ENCODE results near the gene PGM1.
A peak's percentile ranks its signal among the peaks of the same experiment; 100 is the strongest.

PGM1 gene

GRCh38 chr1:63601463-63601862 lies 8.3 kb downstream of the PGM1 start:
- no peak for DNase-seq

DNA sequence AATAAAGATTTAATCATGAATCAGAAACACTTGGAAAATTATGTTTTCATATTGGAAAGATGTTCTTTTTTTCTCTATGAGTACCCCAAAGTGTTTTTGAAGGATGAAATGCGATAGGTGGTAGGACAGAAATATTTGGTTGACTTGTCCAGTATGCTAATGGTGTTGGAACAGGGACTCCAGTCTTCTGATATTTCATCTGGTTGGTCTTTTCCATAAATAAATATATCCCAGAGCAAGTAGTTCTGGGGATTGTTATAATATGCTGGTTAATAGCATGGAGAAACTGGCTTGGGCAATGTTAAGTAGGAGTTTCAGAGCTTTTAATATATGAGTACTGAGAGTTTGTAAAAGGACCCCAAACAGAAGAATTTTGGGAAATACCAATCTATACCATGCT lies 8.7 kb downstream of the PGM1 start:
- no peak for DNase-seq

- DNase-seq = no peak
Measured at GRCh38 chr1:63602629-63603028, 9.4 kb downstream of the PGM1 start.

- DNase-seq = no peak
Measured at GRCh38 chr1:63603810-63604209, 10.6 kb downstream of the PGM1 start.

GRCh38 chr1:63607322-63607721 lies 14.1 kb downstream of the PGM1 start:
- no peak for DNase-seq

DNA sequence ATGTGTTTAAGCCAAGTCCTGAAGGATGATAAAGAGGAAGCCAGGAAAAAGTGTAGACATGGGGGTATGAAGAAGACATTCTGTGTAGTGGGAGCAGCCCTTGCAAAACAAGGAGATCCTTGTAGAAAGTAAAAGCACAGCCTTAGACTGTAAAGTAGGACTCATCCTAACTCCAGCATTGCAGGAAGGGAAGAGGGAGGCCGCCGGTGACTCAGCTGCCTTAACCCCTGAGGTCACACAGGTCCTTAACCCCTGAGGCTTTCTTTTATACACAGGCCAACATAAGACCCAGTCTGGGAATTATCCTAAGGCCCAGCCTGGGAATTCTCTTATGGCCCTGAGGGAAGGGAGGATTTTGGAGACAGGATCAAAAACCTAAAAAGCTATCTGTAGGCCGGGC lies 18.0 kb downstream of the PGM1 start:
- DNase-seq = no peak

- no peak for DNase-seq
Measured at GRCh38 chr1:63612564-63612963, 19.4 kb downstream of the PGM1 start.

GRCh38 chr1:63612971-63613370 lies 19.8 kb downstream of the PGM1 start:
- DNase-seq = no peak

- DNase-seq = peak; percentile 71
Measured at GRCh38 chr1:63615768-63616420, 22.7 kb downstream of the PGM1 start.

- no peak for DNase-seq
Measured at GRCh38 chr1:63617450-63617849, 24.2 kb downstream of the PGM1 start.

- no peak for DNase-seq
Measured at GRCh38 chr1:63618011-63618410, 24.8 kb downstream of the PGM1 start.

DNA sequence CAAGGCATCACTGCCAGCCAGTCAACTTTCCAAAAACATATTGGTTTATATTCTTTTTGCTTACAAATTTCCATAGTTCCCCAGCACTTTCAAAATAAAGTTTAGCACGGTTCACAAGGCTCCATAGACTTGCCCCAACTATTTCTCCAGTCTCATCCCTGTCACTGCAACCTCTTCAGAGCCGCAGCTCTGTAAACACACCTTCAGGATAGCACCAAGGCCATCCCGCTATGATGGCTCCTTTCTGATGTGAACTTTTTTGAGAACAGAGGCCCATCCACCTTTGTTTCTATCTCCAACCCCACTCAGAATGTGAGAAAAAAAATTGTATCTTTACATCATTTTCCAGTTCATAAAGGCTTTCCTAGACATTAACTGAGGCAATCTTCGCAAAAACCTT lies 26.3 kb downstream of the PGM1 start:
- no peak for DNase-seq

GRCh38 chr1:63620671-63621070 lies 27.5 kb downstream of the PGM1 start:
- no peak for DNase-seq

DNA sequence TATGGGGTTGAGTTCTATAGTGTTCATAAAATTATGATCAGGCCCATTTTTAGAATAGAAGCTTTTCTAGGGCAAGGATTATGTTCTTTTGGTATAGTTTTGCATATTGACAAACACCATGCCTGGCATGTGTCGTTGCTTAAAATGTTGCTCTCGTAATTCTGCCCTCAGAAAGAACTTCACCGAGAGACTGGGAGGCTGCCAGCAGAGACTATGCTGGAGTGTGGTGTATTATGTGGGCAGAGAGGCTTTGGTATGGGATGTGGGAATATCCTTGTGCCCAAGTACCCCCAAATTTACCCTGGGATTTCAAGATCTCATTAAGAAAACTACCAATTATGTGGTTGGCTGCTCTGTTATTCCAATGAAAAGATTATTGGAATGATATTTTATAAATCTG lies 27.9 kb downstream of the PGM1 start:
- no peak for DNase-seq

GRCh38 chr1:63621698-63622097 lies 28.5 kb downstream of the PGM1 start:
- no peak for DNase-seq

- DNase-seq = no peak
Measured at GRCh38 chr1:63622849-63623566, 29.8 kb downstream of the PGM1 start.

- DNase-seq = no peak
Measured at GRCh38 chr1:63623952-63624351, 30.7 kb downstream of the PGM1 start.

GRCh38 chr1:63624911-63625310 lies 31.7 kb downstream of the PGM1 start:
- DNase-seq = no peak

DNA sequence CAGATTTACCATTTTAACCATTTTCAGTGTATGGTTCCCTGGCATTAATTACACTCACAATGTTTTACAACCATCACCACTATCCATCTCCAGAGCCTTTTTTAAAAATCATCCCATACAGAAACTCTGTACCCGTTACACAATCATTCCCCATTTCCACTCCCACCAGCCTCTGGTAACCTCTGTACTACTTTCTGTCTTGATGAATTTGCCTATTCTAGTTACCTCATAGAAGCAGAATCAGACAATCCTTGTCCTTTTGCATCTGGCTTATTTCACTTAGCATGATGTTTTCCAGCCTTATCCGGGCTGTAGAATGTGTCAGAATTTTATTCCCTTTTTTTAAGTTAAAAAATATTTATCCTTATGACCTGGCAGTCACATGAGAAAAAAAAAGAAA lies 33.0 kb downstream of the PGM1 start:
- DNase-seq = no peak

GRCh38 chr1:63628607-63629006 lies 35.4 kb downstream of the PGM1 start:
- no peak for DNase-seq

DNA sequence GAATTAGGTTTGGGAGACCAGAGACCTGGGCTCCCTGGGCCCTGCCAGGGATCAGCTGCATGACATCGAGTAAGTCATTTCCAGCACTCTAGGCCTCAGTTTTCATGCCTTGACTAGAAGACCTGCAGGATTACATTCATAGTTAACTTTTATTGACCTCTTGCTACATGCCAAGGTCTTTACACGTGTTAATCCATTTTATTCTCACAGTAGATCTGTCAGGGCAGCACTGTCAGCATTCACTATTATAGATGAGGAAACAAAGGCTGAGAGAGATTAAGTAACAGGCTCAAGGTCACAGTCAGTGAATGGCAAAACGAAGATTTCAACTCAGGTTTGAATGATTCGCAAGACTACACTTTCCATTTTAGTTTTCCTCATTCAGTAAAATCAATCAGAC lies 37.0 kb downstream of the PGM1 start:
- no peak for DNase-seq

GRCh38 chr1:63630666-63631065 lies 37.5 kb downstream of the PGM1 start:
- DNase-seq = no peak

DNA sequence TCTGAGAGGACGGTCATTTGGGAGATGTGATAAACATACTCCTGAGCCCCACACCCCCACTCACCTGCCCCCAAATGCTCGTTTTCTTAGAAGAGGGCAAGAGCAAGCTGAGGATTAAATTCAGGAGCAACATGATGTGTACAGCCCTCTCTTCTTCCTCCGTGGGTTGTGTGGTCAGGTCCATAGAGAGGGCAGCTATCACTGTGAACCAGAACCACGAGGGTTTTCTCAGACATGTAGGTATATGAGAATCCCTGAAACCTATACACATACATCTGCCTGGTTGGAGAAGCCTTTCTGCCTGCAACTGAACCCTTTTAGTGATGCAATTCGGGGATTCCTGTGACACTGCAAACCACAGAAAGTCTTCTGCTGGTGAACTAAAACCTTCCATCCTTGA lies 38.9 kb downstream of the PGM1 start:
- no peak for DNase-seq

GRCh38 chr1:63633281-63633680 lies 40.1 kb downstream of the PGM1 start:
- DNase-seq = no peak

DNA sequence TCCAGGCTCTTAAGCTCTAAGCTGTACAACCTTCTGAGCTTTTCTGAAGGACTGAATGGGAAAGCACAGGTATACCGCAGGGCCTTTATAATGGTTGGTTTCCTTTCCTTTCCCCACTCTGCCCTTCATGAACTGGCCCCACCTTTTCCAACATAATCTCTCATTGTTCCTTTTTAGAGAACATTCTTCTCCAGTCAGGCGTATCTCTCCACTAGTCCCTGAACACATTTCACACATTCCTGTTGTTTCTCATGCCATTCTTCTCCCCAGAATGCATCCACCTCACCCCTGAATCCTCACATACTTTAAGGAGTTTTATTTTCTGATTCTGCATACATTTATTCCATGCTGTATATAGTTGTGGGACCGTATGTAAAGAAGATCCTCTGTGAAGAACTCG lies 41.3 kb downstream of the PGM1 start:
- no peak for DNase-seq

Data from activated CD4-positive, alpha-beta T cell treated with anti-CD3 and anti-CD28 coated beads, Interleukin-10, Interleukin-2, amounts not matched to agents 100 ng/mL and 50 ng/mL, durations not matched to agents 16 hours and 8 hours (primary cell).